Omental fat pad (tissue), 4 donors: ENCODE results near the gene PLD6. TPM values are rescaled to one million over a fixed set of nuclear protein-coding genes. Genes with fewer than 3 reads are reported as not detected.
A peak's percentile ranks its signal among the peaks of the same experiment; 100 is the strongest.

ENCODE experiments used
- ATAC-seq: fragments of 150-250 bp; one replicate; pipeline ENCODE4 v1.9.1; 2016; ENCODE audit warnings: mild to moderate bottlenecking, moderate library complexity; ENCODE audit not compliant: low FRiP score
- DNase-seq: peaks from one replicate; pipeline ENCODE4 v3.0.0-alpha.2; 2019; ENCODE audit warnings: low spot score
- small RNA-seq: library from RNA; depleted of rRNA; stranded (forward); fragments of <200 nt; gene quantifications from one replicate; pipeline ENCODE3, GENCODE V24; 2016
- total RNA-seq, 4 donors: library from RNA; depleted of rRNA; stranded (reverse); fragments of >200 nt; gene quantifications; one replicate each; pipeline ENCODE4 v1.1.0, GENCODE V29; 2016
- TF ChIP-seq, protein P1 (sequence below), 3 donors: fragments of 450-650 bp; IDR thresholded peaks; one replicate each; pipeline ENCODE4 v1.5.1; 2016 to 2017; ENCODE audit warnings: antibody characterized with exemption in 3 of 3, mild to moderate bottlenecking in 3 of 3, moderate library complexity in 2 of 3

PLD6 gene
- total RNA-seq, 4 donors from 2014 or later = 1.9 to 14.1 (median 6.5) TPM

GRCh38 chr17:17151962-17152361, 54.2 kb downstream of the PLD6 start:
- TF ChIP-seq, protein P1, sequence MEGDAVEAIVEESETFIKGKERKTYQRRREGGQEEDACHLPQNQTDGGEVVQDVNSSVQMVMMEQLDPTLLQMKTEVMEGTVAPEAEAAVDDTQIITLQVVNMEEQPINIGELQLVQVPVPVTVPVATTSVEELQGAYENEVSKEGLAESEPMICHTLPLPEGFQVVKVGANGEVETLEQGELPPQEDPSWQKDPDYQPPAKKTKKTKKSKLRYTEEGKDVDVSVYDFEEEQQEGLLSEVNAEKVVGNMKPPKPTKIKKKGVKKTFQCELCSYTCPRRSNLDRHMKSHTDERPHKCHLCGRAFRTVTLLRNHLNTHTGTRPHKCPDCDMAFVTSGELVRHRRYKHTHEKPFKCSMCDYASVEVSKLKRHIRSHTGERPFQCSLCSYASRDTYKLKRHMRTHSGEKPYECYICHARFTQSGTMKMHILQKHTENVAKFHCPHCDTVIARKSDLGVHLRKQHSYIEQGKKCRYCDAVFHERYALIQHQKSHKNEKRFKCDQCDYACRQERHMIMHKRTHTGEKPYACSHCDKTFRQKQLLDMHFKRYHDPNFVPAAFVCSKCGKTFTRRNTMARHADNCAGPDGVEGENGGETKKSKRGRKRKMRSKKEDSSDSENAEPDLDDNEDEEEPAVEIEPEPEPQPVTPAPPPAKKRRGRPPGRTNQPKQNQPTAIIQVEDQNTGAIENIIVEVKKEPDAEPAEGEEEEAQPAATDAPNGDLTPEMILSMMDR (IDR thresholded peaks at IDR 0.05) = no peak
- ATAC-seq = peak; percentile 71

GRCh38 chr17:17151541-17151940, 54.6 kb downstream of the PLD6 start:
- DNase-seq = no peak
- TF ChIP-seq, protein P1 (IDR thresholded peaks at IDR 0.05) = no peak
- peak; percentile 3 for ATAC-seq

More at GRCh38 chr17:17151962-17152361, 54.2 kb downstream of the PLD6 start:
- DNase-seq = peak; percentile 73

- TF ChIP-seq, protein P1 (IDR thresholded peaks at IDR 0.05) = no peak
- DNase-seq (no peak), ATAC-seq (no peak)
Observed at GRCh38 chr17:17151055-17151454, 55.1 kb downstream of the PLD6 start.

Small RNA genes within 50 kb of the gene (small RNA-seq; reads per million reads assigned to genes)
- gene RNU6-767P = not detected

Other genes starting within 250 kb of the PLD6 start
- under 1 TPM in 1 of 4 donors, not detected in 3; 0.48 TPM for gene TNFRSF13B, start 234.2 kb downstream of the PLD6 start, total RNA-seq
- 100 to 1,000 TPM in 3 of 4 donors, 10 to 100 TPM in 1; 68.6 to 196 (median 125) TPM for gene MPRIP, start 163.9 kb downstream of the PLD6 start, total RNA-seq
- gene FLCN, start 30.8 kb upstream of the PLD6 start, total RNA-seq = 10 to 100 TPM; 40.8 to 75.7 (median 56.0) TPM
- gene COPS3, start 74.9 kb upstream of the PLD6 start, total RNA-seq = 10 to 100 TPM; 39.9 to 68.9 (median 49.5) TPM
- 1 to 10 TPM; 1.3 to 3.5 (median 2.3) TPM for gene NT5M, start 97.0 kb upstream of the PLD6 start, total RNA-seq